ENCODE data around the gene ALDH3A2. TPM values are rescaled to one million over a fixed set of nuclear protein-coding genes. Genes with fewer than 3 reads are reported as not detected.

ALDH3A2 gene
- 154 TPM for total RNA-seq

GRCh38 chr17:19648475-19649273, at the start of gene ALDH3A2:
Gene ALDH3A2, plus strand, starts transcription at chr17:19648751. Its CDS starts 221 bp downstream, at chr17:19648972.
- ATAC-seq = peak; percentile 80
- DNase-seq (ENCODE audit: low spot score) = peak; percentile 100

GRCh38 chr17:19610311-19610710, 38.2 kb upstream of the ALDH3A2 start:
- ATAC-seq = no peak
- DNase-seq (ENCODE audit: low spot score) = no peak

DNA sequence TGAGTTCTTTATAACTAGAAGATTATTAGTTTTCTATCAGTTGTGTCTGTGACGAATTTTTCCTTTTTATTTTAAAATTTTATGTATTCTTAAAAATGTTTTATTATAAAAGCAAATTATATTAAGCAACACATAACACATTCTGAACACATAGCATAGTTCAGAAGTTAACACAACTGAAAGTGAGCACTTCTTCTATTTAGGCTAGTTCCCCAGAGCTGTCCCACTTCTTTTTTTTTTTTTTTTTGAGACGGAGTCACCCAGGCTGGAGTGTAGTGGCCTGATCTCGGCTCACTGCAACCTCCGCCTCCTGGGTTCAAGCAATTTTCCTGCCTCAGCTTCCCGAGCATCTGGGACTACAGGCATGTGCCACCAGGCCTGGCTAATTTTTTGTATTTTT, 37.7 kb upstream of the ALDH3A2 start:
- ATAC-seq (no peak), DNase-seq (ENCODE audit: low spot score) (no peak)

DNA sequence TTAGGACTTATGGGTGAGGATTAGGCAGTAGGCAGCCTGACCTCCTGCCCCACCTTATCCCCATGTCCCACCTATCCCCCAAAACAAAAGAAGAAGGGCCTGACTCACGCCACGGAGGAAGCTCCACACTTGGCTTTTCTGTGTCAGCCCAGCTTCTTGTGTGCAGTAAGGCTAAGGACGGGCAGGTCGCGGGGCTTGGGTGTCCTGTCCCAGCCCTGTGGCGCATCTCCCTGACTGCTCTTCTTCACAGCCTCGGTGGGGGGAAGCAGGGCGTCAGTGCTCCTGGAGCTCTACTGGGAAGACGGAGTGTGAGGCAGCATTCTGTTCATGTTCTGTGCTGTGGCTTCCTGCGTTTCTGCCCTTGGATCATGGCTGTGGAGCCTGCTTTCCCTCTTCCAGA, 34.6 kb upstream of the ALDH3A2 start:
- ATAC-seq = no peak
- DNase-seq (ENCODE audit: low spot score) = no peak

GRCh38 chr17:19614900-19615299, 33.7 kb upstream of the ALDH3A2 start:
- ATAC-seq (no peak), DNase-seq (ENCODE audit: low spot score) (no peak)

- ATAC-seq (no peak), DNase-seq (ENCODE audit: low spot score) (no peak)
These were observed 30.5 kb upstream of the ALDH3A2 start for GRCh38 chr17:19618015-19618414.

GRCh38 chr17:19619705-19620325, 28.7 kb upstream of the ALDH3A2 start:
- ATAC-seq (no peak), DNase-seq (ENCODE audit: low spot score) (no peak)

- DNase-seq (ENCODE audit: low spot score) (no peak), ATAC-seq (no peak)
These were observed 26.9 kb upstream of the ALDH3A2 start for GRCh38 chr17:19621697-19622096.

GRCh38 chr17:19626079-19626478, 22.5 kb upstream of the ALDH3A2 start:
- DNase-seq (ENCODE audit: low spot score) (no peak), ATAC-seq (peak; percentile 19)

GRCh38 chr17:19629449-19629848, 19.1 kb upstream of the ALDH3A2 start:
- DNase-seq (ENCODE audit: low spot score) = no peak
- ATAC-seq = no peak

DNA sequence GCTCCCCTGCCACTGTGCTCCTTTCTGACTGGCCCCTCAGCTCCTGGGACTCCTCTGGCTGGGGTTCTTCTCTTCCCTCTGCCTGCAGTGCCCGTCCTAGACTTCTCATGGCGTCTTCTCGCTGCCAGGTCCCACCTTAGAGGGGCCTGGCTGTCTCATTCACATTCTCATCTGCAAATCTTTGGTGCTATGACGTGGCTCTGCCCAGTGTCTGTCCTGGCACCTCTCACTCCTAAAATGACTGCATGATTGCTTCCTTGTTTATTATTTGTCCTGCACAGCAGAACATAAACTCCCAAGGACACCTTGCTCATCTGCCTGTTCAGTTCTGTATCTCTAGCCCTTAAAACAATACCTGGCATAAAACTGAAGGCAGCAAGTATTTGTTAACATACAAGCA, 18.5 kb upstream of the ALDH3A2 start:
- no peak for ATAC-seq
- DNase-seq (ENCODE audit: low spot score) = no peak

- DNase-seq (ENCODE audit: low spot score) (no peak), ATAC-seq (no peak)
These were observed 17.9 kb upstream of the ALDH3A2 start for GRCh38 chr17:19630661-19631060.

GRCh38 chr17:19631905-19632304, 16.6 kb upstream of the ALDH3A2 start:
- ATAC-seq = no peak

DNA sequence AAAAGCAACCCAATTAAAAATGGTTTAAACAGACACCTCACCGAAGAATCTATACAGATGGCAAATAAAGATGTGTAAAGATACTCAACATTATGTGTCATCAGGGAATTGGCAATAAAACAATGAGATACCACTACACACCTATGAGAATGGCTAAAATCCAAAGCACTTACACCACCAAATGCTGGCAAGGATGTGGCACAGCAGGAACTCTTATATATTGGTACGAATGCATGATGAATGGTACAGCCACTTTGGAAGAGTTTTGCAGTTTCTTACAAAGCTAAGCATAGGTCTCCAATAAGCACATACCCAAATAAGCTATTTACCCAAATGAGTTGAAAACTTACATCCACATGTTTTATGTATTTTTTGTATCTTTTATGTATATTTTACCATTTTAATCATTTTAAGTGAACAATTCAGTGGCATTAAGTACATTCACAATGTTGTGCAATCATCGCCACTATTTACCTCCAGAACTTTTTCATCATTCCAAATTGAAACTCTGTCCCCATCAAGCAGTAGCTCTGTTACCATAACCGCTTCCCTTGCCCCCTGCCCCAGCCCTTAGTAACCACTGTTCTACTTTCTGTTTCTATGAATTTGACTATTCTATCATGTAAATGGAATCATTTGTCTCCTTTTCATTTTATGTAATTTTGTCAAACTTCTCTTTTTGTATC, 6.7 kb upstream of the ALDH3A2 start:
- peak; percentile 32 for ATAC-seq
- DNase-seq (ENCODE audit: low spot score) = no peak

More at GRCh38 chr17:19631905-19632304, 16.6 kb upstream of the ALDH3A2 start:
- DNase-seq (ENCODE audit: low spot score) = no peak

- no peak for DNase-seq (ENCODE audit: low spot score)
- ATAC-seq = peak; percentile 54
These were observed 6.1 kb upstream of the ALDH3A2 start for GRCh38 chr17:19642373-19642893.

GRCh38 chr17:19644493-19645210, 3.9 kb upstream of the ALDH3A2 start:
- DNase-seq (ENCODE audit: low spot score) = no peak
- no peak for ATAC-seq

DNA sequence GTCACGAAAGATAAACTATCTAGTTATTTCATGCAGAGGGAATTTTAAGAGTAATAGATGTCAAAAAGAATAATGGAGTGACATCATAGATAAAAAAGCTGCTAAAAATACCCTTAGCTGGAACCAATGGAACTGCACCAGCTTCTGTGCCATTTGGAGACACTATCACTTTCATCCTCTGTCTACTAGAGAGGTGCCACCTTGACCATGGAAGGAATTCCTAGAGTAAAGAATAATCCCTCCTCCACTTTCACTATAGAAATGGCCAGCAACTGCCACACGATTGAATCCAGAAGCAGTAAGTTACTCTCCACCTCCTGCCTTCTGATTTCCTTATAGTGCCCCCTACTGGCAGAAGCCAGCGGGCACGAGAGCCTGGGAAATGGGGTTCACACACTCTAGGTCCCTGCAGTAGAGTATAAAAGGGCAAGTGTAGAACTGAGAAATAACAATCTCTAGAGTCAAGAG, 2.8 kb upstream of the ALDH3A2 start:
- ATAC-seq (peak; percentile 44), DNase-seq (ENCODE audit: low spot score) (peak; percentile 82)

- ATAC-seq = no peak
- DNase-seq (ENCODE audit: low spot score) = peak; percentile 74
These were observed 1.5 kb upstream of the ALDH3A2 start for GRCh38 chr17:19646788-19647696.

- peak; percentile 4 for ATAC-seq
- DNase-seq (ENCODE audit: low spot score) = peak; percentile 71
These were observed 665 bp upstream of the ALDH3A2 start for GRCh38 chr17:19647697-19648474.

Measured in left lobe of liver (tissue), 2 donors.